DMS153 treated with DMSO at 0.1 percent for 48 hours (cell line): Measurements from ENCODE around the gene ACOT7.
"Not testable (repeated sequence)": the region's sequence is repeated elsewhere in the genome, so short reads cannot be mapped to it uniquely, and the experiment has no call there.

Experiments used
- DNase-seq: peaks from one replicate; lab custom pipeline; 2025; ENCODE audit not compliant: unreplicated experiment; lab: John Stamatoyannopoulos, UW

ACOT7 gene

GRCh38 chr1:6241887-6242740 lies 151.5 kb downstream of the ACOT7 start:
- no peak for DNase-seq

- DNase-seq = no peak
Measured at GRCh38 chr1:6241107-6241886, 152.3 kb downstream of the ACOT7 start.

GRCh38 chr1:6239950-6240768 lies 153.4 kb downstream of the ACOT7 start:
- DNase-seq = peak; percentile 50

- no peak for DNase-seq
Measured at GRCh38 chr1:6239213-6239752, 154.3 kb downstream of the ACOT7 start.

- no peak for DNase-seq
Measured at GRCh38 chr1:6237093-6237492, 156.5 kb downstream of the ACOT7 start.

GRCh38 chr1:6235296-6235677 lies 158.3 kb downstream of the ACOT7 start:
- no peak for DNase-seq

- DNase-seq = no peak
Measured at GRCh38 chr1:6234502-6235295, 158.9 kb downstream of the ACOT7 start.

- DNase-seq = no peak
Measured at GRCh38 chr1:6233376-6233775, 160.2 kb downstream of the ACOT7 start.

- DNase-seq = no peak
Measured at GRCh38 chr1:6225651-6226050, 167.9 kb downstream of the ACOT7 start.

- no peak for DNase-seq
Measured at GRCh38 chr1:6224718-6225117, 168.8 kb downstream of the ACOT7 start.

- no peak for DNase-seq
Measured at GRCh38 chr1:6223617-6224016, 169.9 kb downstream of the ACOT7 start.

- no peak for DNase-seq
Measured at GRCh38 chr1:6222636-6223035, 170.9 kb downstream of the ACOT7 start.

GRCh38 chr1:6221210-6221784 lies 172.3 kb downstream of the ACOT7 start:
- no peak for DNase-seq

GRCh38 chr1:6220236-6220635 lies 173.3 kb downstream of the ACOT7 start:
- no peak for DNase-seq

GRCh38 chr1:6219641-6220040 lies 173.9 kb downstream of the ACOT7 start:
- not testable (repeated sequence) for DNase-seq

GRCh38 chr1:6218375-6219164 lies 175.0 kb downstream of the ACOT7 start:
- DNase-seq = no peak
